Measurements from ENCODE around the gene MRPS26. TPM values are rescaled to one million over a fixed set of nuclear protein-coding genes. Genes with fewer than 3 reads are reported as not detected.

The MRPS26 gene
- total and polyA plus RNA-seq, 2 of the 13 experiments (the other 11 are each of a cell fraction or from before 2014, with no cell fraction given), result 89.8 to 187 TPM

GRCh38 chr20:3046677-3047462, 1.0 kb downstream of the MRPS26 start (continued):
- no peak for TF ChIP-seq PRDM10 (CRISPR knock-in tag; IDR thresholded peaks at IDR 0.05; ENCODE audit: low read depth)
- TF ChIP-seq NR2F2 (IDR thresholded peaks at IDR 0.05; ENCODE audit: borderline replicate concordance, low read depth), result no peak
- TF ChIP-seq ZNF788 (CRISPR knock-in tag; IDR thresholded peaks at IDR 0.05; ENCODE audit: borderline replicate concordance), result no peak; the same call in 1 of the 2 replicates
- no peak; the same call in 1 of the 2 replicates for TF ChIP-seq TARDBP (CRISPR knock-in tag; IDR thresholded peaks at IDR 0.05)
- TF ChIP-seq ZNF746 (CRISPR knock-in tag; IDR thresholded peaks at IDR 0.05), result no peak; the same call in 1 of the 2 replicates
- TF ChIP-seq ZNF879 (CRISPR knock-in tag; IDR thresholded peaks at IDR 0.05), result no peak
- TF ChIP-seq RARA (CRISPR knock-in tag; IDR thresholded peaks at IDR 0.05), result no peak; the same call in 1 of the 2 replicates
- TF ChIP-seq RAD51 (IDR thresholded peaks at IDR 0.05; ENCODE audit: borderline replicate concordance), result no peak
- no peak for TF ChIP-seq MAFK (conservative IDR thresholded peaks at IDR 0.05 in 1 of 2, IDR thresholded peaks at IDR 0.05 in 1 of 2; ENCODE audit: low read length in 2 of 2)
- TF ChIP-seq SALL1 (CRISPR knock-in tag; IDR thresholded peaks at IDR 0.05), result no peak
- no peak for TF ChIP-seq MXD3 (CRISPR knock-in tag; IDR thresholded peaks at IDR 0.05)
- no peak for TF ChIP-seq ZNF777 (CRISPR knock-in tag; IDR thresholded peaks at IDR 0.05)
- no peak for TF ChIP-seq MXI1 (IDR thresholded peaks at IDR 0.05; ENCODE audit: borderline replicate concordance, low read depth, low read length)
- TF ChIP-seq CHCHD3 (CRISPR knock-in tag; IDR thresholded peaks at IDR 0.05), result no peak
- no peak for TF ChIP-seq SRY (CRISPR knock-in tag; IDR thresholded peaks at IDR 0.05)
- TF ChIP-seq ZFP36L1 (CRISPR knock-in tag; IDR thresholded peaks at IDR 0.05), result no peak
- no peak for TF ChIP-seq EZH2 (conservative IDR thresholded peaks at IDR 0.05; ENCODE audit: low read depth, low read length)
- TF ChIP-seq PPARG (CRISPR knock-in tag; conservative IDR thresholded peaks at IDR 0.05), result no peak
- TF ChIP-seq TAF1 (CRISPR knock-in tag; IDR thresholded peaks at IDR 0.05), result no peak
- no peak for TF ChIP-seq NR1H2 (CRISPR knock-in tag; IDR thresholded peaks at IDR 0.05; ENCODE audit: borderline replicate concordance, low read depth)
- no peak for TF ChIP-seq SNAPC4 (CRISPR knock-in tag; IDR thresholded peaks at IDR 0.05)
- 0 out of 2 replicates have a peak, but pooled peaks have one; percentile 4 for TF ChIP-seq JUN (CRISPR knock-in tag; IDR thresholded peaks at IDR 0.05)
- no peak for TF ChIP-seq RFX1 (IDR thresholded peaks at IDR 0.05)
